IPS-15b (cell line): ENCODE measurements around the gene UBE2Q1.

Experiments used
- H3K27me3 ChIP-seq: one replicate; pipeline ENCODE4 v1.6.1; 2013; ENCODE audit warnings: low read length; ENCODE audit not compliant: control insufficient read depth, insufficient read depth
- H3K36me3 ChIP-seq: one replicate; pipeline ENCODE4 v1.6.1; 2013; ENCODE audit warnings: low read length; ENCODE audit not compliant: control insufficient read depth, insufficient read depth
- H3K4me1 ChIP-seq: one replicate; pipeline ENCODE4 v1.6.1; 2013; ENCODE audit warnings: mild to moderate bottlenecking, low read length; ENCODE audit not compliant: control insufficient read depth, insufficient read depth
- H3K4me3 ChIP-seq: one replicate; pipeline ENCODE4 v1.5.1; 2013; ENCODE audit warnings: low read depth, low read length
- H3K9ac ChIP-seq: one replicate; pipeline ENCODE4 v1.6.1; 2013; ENCODE audit warnings: low read depth, mild to moderate bottlenecking, low read length
- H3K9me3 ChIP-seq: one replicate; pipeline ENCODE4 v1.6.1; 2013; ENCODE audit warnings: mild to moderate bottlenecking, low read length; ENCODE audit not compliant: control insufficient read depth, insufficient read depth

UBE2Q1 gene

DNA sequence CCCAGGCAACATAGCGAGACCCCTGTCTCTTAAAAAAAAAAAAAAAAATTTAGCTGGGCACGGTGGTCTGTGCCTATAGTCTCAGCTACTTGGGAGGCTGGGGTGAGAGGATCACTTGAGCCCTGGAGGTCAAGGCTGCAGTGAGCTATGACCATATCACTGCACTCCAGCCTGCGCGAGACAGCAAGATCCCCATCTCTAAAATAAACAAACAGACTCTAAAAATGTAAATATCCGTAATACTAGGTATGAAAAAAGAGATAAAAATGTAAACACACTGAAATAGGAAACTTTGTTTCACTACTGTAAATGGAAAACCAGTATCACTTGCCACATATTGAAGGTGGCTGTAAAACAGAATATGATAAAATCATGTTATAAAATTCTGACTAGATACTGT lies 32.3 kb upstream of the UBE2Q1 start:
- Histone ChIP-seq H3K9ac (no peak overlapping the region), H3K4me3 (no peak overlapping the region), H3K36me3 (peaks cover 60% of the 10 kb centered on the region), H3K4me1 (no peaks in the 10 kb centered on the region), H3K9me3 (no peaks in the 10 kb centered on the region), H3K27me3 (no peaks in the 10 kb centered on the region)

DNA sequence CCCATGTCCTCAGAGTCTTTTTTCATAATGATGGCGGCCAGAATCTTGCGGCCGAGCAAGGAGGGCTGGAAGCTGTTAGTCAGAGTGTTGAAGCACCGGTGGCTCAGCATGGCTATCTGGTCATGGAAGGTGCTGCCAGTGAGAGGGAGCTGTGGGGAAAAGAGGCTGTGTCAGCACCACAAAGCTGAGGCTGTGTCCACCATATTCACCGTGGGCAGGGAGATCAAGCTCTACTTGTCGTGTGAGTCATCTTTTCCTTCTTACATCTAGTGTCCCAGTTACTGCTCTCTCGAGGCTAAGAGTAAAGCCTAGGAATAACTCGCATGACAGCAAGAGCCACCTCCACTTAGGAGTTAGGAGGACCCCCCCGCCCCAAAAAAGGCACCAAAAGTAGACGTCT lies 31.3 kb upstream of the UBE2Q1 start:
- no peak overlapping the region for H3K9ac ChIP-seq
- no peaks in the 10 kb centered on the region for H3K9me3 ChIP-seq
- no peaks in the 10 kb centered on the region for H3K4me1 ChIP-seq
- H3K4me3 ChIP-seq = no peak overlapping the region
- peaks cover 63% of the 10 kb centered on the region for H3K36me3 ChIP-seq
- H3K27me3 ChIP-seq = no peaks in the 10 kb centered on the region

DNA sequence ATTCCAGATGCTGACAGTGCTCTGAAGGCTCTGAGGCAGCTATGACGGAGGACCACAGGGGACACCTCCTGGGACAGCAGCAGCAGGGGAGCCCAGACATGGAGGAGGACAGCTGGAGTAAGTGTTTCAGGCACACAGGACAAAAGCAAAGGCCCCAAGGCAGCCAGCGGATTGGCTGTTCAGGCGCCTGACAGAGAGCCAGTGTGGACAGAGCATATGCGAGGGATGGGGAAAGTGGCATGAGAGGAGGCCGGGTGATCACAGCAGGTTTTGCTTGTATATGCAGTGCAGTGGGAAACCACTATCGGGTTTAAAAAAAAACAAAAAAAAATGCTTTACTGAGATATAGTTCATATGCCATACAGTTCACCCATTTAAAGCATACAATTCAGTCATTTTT lies 28.2 kb upstream of the UBE2Q1 start:
- Histone ChIP-seq H3K9me3 (no peaks in the 10 kb centered on the region), H3K27me3 (no peaks in the 10 kb centered on the region), H3K4me3 (no peak overlapping the region), H3K4me1 (no peaks in the 10 kb centered on the region), H3K9ac (no peak overlapping the region), H3K36me3 (peaks cover 83% of the 10 kb centered on the region)

DNA sequence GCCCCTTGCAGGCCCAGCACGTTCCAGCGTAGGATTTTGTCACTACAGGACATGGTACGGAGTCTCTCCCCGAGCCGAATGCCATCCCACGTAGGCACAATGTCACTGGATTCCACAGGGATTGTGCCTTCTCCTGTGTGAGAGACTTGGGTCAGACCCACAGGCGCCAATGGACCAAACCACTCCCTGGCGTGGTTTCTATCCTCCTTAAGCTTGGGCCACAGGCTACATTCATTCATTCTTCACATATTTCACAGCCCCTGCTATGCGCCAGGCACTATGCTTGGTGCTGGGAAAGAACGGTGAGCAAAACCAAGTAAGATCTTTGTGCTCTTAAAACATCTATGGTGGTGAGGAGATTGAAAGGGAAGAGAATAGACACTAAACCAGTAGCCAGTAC lies 27.8 kb upstream of the UBE2Q1 start:
- H3K27me3 ChIP-seq = no peaks in the 10 kb centered on the region
- H3K9ac ChIP-seq = no peak overlapping the region
- no peak overlapping the region for H3K4me3 ChIP-seq
- H3K4me1 ChIP-seq = no peaks in the 10 kb centered on the region
- no peaks in the 10 kb centered on the region for H3K9me3 ChIP-seq
- peaks cover 83% of the 10 kb centered on the region for H3K36me3 ChIP-seq

DNA sequence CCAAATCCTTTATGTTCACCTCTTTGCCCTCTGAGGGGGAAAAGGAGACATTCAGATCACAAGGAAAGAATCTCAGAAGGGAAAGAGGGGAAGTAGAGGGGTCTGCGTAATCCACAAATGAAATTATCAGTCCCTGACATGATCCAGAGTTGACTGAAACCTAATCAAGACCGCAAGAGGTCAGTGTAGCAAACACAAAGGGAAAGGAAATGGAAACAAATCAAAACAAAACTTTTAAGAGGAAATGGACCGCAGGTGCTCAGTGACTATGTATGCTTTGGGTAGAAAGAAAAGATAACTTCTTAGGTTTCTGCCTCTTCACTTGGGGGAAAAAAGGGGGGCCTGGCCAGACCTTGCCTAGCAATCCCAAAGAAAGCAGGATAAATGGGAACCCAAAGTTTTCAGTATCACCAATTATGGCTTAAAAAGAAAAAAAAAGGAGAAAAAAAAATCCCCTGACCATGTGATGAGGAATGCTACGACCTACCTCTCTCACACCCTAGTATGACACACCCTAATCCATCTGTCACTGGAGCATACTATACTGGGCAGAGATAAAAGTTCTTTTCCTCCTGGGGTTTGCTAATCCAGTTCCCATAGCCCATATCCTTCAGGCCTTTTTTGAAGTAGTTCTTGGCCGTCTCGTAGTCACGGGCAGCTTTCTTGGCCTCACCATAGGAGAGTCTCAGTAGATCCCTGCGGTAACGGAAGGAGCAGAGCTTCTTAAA lies 26.0 kb upstream of the UBE2Q1 start:
- H3K9ac ChIP-seq = no peak overlapping the region
- no peaks in the 10 kb centered on the region for H3K27me3 ChIP-seq
- H3K9me3 ChIP-seq = no peaks in the 10 kb centered on the region
- no peak overlapping the region for H3K4me3 ChIP-seq
- peaks cover 83% of the 10 kb centered on the region for H3K36me3 ChIP-seq
- no peaks in the 10 kb centered on the region for H3K4me1 ChIP-seq

DNA sequence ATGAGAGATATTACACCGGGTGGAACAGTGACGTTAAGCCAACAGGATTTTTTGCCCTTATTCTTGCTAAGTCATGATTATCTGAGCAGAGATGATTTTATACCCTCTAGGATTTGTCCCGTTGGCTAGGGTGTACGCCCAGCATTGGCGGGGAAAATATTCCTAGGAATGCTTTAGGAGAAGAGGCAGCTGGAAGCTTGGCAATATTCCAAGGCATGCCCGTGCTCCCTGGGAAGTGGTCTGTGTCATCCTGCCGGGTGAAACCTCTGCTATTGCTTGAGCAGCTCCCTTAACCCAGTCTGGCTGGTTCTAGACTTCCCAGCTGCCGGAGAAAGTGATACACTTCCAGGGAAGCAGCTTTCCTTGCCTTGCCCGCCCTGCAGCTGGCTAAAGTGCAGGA lies 25.3 kb upstream of the UBE2Q1 start:
- H3K4me3 ChIP-seq = no peak overlapping the region
- H3K27me3 ChIP-seq = no peaks in the 10 kb centered on the region
- H3K36me3 ChIP-seq = peaks cover 77% of the 10 kb centered on the region
- H3K4me1 ChIP-seq = no peaks in the 10 kb centered on the region
- H3K9me3 ChIP-seq = no peaks in the 10 kb centered on the region
- H3K9ac ChIP-seq = no peak overlapping the region

DNA sequence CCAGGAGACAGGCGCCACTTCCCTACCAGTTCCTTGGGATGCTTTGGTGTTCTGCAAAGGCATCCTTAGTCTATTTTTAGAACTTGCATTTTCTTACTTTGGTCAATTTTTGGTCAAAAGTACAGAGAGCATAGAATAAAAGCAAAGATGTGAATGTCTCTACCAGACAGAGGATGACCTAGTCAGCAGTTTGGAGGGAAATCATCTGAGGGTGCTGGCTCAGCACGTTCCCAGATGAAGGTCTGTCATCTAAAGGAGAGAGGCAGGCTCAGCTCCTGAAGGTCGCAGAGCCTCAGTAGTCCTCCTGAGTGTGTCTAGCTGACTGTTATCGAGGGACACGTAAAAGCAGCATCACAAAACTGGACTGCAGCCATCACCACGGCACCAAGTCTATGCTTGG lies 24.4 kb upstream of the UBE2Q1 start:
- Histone ChIP-seq H3K36me3 (peaks cover 77% of the 10 kb centered on the region), H3K9ac (no peak overlapping the region), H3K27me3 (no peaks in the 10 kb centered on the region), H3K4me3 (no peak overlapping the region), H3K4me1 (no peaks in the 10 kb centered on the region), H3K9me3 (no peaks in the 10 kb centered on the region)

DNA sequence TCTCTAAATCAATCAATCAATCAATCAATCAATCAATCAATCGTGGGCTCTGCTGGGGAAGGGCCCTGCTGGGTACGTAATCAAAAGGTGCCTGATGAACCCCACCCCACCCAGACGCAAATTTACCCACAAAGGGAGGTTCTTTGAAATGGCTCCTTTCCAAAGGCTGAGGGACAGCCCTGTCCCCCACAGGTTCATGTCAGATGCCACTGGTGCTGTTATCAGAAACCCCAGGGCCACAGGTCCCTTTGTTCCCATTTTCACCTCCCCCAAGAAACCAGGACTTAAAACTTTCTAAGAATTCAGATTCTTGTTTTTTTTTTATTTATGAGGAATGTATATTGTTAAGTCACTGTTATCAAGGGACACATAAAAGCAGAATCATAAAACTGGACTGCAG lies 23.3 kb upstream of the UBE2Q1 start:
- H3K9ac ChIP-seq = no peak overlapping the region
- no peaks in the 10 kb centered on the region for H3K27me3 ChIP-seq
- H3K4me1 ChIP-seq = no peaks in the 10 kb centered on the region
- no peaks in the 10 kb centered on the region for H3K9me3 ChIP-seq
- H3K4me3 ChIP-seq = no peak overlapping the region
- peaks cover 72% of the 10 kb centered on the region for H3K36me3 ChIP-seq

DNA sequence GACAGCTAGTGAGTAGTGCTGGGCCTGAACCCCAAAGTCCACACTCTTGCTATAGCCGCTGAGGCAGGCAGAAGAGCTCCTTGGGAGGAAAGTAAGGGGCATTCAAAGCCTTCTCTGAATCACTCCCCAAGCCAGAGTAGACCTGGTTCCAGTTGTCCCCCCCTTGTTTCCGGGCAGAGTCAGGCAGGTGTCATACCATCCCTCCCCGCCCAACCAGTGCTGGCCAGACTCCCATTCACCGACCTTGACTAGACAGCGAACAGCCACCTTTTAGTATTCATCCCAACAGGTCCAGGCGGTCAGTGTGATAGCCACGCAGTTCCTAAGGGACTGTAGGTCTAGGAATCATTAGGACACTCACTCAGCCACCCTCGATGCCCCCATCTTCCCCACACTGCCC lies 20.9 kb upstream of the UBE2Q1 start:
- H3K9me3 ChIP-seq = no peaks in the 10 kb centered on the region
- H3K9ac ChIP-seq = no peak overlapping the region
- no peak overlapping the region for H3K4me3 ChIP-seq
- H3K27me3 ChIP-seq = no peaks in the 10 kb centered on the region
- peaks cover 52% of the 10 kb centered on the region for H3K36me3 ChIP-seq
- H3K4me1 ChIP-seq = no peaks in the 10 kb centered on the region

DNA sequence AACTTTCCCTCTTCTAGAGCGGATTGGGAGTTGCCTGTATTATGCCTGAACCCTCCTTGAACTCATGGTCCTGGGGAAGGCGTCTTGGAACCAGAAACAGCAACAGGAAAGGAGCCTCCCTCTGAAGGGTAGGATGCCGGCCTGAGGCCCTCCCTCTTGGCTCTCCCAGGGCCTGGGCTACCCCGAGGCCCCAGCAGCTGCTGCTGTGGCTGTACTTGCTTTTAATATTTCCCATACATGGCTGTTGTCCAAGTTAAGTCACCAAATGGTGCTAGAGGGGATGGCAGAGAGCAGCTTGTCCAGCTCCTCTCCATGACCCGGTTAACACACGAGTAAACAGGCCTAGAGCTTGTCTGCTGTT lies 19.6 kb upstream of the UBE2Q1 start:
- H3K4me1 ChIP-seq = peaks cover 3% of the 10 kb centered on the region
- no peak overlapping the region for H3K9ac ChIP-seq
- no peaks in the 10 kb centered on the region for H3K9me3 ChIP-seq
- no peak overlapping the region for H3K4me3 ChIP-seq
- H3K27me3 ChIP-seq = no peaks in the 10 kb centered on the region
- peaks cover 38% of the 10 kb centered on the region for H3K36me3 ChIP-seq

DNA sequence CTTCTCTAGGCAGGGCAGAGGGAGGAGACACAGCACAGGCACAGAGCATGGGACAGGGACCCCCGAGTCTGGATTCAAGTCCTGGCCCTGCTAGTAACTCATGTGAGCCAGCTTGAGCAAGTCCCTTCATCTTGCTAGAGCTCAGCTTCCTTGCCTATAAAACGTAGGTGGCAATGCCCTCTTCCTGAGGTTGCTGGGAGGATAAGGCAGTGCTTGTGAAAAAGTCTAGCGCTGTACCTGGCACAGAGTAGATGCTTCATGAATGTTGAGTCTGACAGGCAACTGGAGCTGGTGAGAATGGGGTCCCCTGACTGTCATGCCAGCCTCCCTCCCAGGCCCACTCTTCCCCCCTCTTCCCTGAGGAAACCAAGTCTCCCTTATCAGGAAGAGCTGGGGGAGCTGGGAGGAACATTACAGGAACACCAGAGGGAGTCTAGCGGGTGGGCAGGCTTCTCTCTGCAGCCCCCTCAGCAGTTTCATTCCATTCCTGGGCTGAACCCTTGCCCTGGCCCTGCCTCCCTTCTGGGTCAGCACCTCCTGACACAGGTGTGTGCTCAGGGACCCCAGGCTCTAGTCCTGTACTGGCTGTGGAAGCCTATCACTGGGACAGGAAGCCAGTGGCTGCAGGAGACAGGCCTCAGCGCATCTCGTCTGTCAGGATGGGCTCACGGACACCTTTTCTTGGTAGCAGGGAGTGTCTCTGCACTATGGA lies 19.0 kb upstream of the UBE2Q1 start:
- no peak overlapping the region for H3K4me3 ChIP-seq
- H3K9me3 ChIP-seq = no peaks in the 10 kb centered on the region
- peaks cover 34% of the 10 kb centered on the region for H3K36me3 ChIP-seq
- H3K4me1 ChIP-seq = peaks cover 4% of the 10 kb centered on the region
- no peak overlapping the region for H3K9ac ChIP-seq
- H3K27me3 ChIP-seq = no peaks in the 10 kb centered on the region

DNA sequence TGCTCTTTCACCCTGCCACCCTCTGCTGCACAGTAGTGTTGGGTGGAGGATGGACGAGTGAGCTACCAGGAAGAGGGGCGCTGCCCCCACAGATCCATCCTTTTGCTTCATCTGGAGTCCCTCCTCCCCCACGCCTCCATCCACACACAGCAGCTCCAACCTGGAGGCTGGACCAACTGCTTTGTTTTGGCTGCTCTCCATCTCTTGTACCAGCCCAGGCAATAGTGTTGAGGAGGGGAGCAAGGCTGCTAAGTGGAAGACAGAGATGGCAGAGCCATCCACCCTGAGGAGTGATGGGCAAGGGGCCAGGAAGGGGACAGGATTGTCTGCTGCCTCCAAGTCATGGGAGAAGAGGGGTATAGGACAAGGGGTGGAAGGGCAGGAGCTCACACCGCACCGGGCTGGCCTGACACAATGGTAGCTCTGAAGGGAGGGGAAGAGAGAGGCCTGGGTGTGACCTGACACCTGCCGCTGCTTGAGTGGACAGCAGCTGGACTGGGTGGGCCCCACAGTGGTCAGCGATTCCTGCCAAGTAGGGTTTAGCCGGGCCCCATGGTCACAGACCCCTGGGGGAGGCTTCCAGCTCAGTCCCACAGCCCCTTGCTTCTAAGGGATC lies 17.6 kb upstream of the UBE2Q1 start:
- Histone ChIP-seq H3K27me3 (no peaks in the 10 kb centered on the region), H3K4me3 (no peak overlapping the region), H3K4me1 (peaks cover 4% of the 10 kb centered on the region), H3K36me3 (peaks cover 30% of the 10 kb centered on the region), H3K9ac (no peak overlapping the region), H3K9me3 (no peaks in the 10 kb centered on the region)
